Stimulated activated naive CD4-positive, alpha-beta T cell treated with Interleukin-2 at 50 U/mL for 16 hours (primary cell): ENCODE data around the gene RUSF1.
"Not testable (repeated sequence)": the region's sequence is repeated elsewhere in the genome, so short reads cannot be mapped to it uniquely, and the experiment has no call there.

ENCODE experiments used
- DNase-seq: peaks from one replicate; lab custom pipeline; 2025; lab: John Stamatoyannopoulos, UW

The RUSF1 gene

DNA sequence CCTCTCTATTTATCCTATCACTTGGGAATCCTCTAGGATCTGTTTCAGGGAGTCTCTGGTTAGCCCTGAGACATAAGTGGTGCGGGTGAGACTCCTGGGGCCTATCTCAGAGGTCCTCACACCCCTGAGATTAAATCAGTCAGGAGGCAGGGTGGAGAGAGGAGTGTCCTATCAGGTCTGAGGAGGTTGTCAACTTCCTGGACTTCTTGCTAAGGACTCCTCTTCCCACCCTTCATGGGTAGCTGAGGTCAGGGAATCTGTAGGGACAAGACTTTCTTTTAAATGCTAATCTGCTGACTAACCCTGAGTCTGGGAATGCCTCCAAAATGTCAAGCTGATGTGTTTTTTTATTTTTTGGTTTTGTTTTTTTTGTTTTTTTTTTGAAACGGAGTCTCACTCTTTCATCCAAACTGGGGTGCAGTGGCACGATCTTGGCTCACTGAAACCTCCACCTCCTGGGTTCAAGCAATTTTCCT, 55.5 kb downstream of the RUSF1 start:
- DNase-seq = no peak

DNA sequence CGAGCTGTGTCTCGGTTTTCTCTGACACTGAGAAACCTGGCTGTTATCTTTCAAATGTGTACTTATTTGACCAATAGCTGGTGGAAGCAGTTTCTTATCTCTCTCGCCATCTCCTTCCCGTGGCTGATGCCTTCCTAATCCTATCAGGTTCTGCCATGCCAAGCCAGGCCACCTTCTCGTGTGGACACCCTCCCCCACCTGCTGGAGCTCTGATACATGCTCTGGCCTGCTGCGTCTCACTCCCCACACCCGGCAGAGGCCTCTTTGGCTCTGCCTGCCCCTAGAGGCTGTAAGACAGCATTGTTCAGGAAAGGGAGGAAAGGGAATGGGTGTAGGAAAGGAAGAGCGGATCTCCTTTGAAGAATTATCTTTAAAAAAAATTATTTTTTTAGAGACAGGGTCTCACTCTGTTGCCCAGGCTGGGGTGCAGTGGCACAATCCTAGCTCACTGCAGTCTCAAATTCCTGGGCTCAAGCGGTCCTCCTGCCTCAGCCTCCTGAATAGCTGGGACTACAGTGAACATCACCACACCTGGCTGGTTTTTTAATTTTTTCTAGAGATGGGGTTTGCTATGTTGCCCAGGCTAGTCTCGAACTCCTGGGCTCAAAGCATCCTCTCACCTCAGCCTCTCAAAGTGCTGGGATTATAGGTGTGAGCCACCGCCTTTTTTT, 56.4 kb downstream of the RUSF1 start:
- no peak for DNase-seq

DNA sequence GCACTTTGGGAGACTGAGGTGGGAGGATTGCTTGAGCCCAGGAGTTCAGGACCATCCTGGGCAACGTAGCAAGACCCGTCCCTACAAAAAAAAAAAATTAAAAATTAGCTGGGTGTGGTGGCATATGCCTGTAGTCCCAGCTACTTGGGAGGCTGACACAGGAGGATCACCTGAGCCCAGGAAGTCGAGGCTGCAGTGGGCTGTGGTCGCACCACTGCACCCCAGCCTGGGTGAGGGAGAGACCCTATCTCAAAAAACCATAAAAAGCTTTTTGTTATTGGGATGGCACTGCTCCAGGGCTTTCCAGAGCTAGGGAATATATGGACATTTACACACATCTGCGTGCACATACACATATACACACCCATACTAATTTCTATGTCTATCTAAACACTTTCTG, 57.0 kb downstream of the RUSF1 start:
- no peak for DNase-seq

DNA sequence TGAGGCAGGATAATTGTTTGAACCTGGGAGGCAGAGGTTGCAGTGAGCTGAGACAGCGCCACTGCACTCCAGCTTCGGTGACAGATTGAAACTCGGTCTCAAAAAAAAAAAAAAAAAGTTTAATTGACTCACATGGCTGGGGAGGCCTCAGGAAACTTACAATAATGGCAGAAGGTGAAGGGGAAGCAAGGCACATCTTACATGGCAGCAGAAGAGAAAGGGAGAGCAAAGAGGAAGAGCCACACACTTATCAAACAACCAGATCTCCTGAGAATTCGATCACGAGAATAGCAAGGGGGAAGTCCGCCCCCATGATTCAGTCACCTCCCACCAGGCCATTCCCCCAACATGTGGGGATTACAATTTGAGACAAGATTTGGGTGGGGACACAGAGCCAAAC, 62.3 kb downstream of the RUSF1 start:
- not testable (repeated sequence) for DNase-seq

DNA sequence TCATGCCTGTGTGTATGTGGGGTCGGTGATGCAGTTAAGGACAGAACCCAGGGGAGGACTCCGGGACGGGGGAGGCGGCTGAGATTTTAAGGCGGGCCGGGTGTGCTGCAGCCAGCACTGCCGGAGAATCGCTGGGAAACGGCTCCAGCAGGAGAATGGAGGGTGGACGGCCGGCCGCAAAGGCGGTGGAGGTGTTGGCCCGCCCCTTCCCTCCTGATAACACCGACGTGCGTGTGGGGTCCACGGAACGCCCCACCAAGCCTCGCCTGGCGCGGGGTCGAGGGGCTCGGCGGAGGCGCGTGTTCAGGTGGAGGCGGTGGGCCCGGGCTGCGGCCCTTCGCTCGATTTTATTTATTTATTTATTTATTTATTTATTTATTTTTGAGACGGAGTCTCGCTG, 66.2 kb downstream of the RUSF1 start:
- DNase-seq = no peak

DNA sequence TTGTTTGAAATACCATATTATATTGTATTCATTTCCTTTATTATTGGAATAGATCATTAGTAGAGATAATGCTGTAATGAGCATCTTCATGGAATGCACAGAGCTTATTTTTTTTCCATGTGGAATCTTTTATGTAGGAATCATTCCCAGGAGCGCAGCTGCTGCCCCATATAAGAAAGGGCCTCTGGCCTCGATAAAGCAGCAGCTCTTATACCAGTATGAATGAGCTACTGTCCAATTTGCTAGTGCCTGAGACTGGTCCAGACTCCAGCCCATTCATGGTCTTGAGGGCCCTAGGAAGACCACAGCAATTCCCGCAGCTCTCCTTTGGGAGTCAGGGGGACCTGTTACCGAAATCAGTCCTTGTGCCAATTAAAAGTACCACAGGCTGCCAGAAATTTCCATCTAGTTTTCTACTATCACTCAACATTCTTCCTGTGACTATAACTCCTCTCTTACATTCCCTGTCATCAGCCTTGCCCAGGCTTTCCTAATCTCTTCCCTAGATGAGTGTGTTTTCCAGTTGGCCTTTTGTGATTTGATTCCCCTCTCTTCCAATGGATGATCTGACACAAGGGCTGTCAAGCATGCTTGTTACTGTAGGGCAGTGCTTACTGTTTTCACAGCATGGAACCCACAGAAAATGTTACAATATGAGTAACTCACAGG, 67.5 kb downstream of the RUSF1 start:
- no peak for DNase-seq

DNA sequence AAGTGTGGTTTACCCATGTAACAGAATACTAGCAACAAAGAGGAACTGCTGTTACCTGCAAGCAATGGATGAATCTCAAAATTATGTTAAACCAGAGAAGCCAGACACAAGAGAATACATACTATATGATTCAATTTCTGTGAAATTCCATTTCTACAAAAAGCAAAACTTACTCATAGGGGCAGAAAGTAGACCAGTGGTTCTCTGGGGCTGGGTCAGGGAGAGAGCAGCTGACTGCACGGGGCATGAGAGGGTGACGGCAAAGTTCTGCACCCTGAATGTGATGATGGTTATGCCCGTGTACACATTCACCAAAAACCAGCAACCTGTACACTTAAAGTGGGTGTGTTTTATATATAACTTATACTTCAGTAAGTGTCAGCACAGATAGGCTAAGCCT, 68.7 kb downstream of the RUSF1 start:
- DNase-seq = no peak
